Activated CD8-positive, alpha-beta T cell treated with anti-CD3 and anti-CD28 coated beads, Interleukin-2, amount 10 ng/mL, durations not matched to agents 7 days and 5 days (primary cell): ENCODE measurements around the gene NNAT. TPM values are rescaled to one million over a fixed set of nuclear protein-coding genes. Genes with fewer than 3 reads are reported as not detected.
"Not testable (repeated sequence)": the region's sequence is repeated elsewhere in the genome, so short reads cannot be mapped to it uniquely, and the experiment has no call there.

Experiments used
- ATAC-seq: fragments of 150-1000 bp; cut with Tn5 transposase; one replicate; pipeline ENCODE4 v1.10.0; 2021; ENCODE audit warnings: moderate library complexity
- CTCF ChIA-PET: fragments of 350-600 bp; sonication (Branson Sonifier 250); formaldehyde crosslinking; loops from one replicate; lab custom pipeline; 2021; ENCODE audit warnings: antibody characterized with exemption; lab: Charles Lee
- POLR2A ChIA-PET: fragments of 350-600 bp; sonication (Branson Sonifier 250); formaldehyde crosslinking; loops from one replicate; lab custom pipeline; 2021; ENCODE audit warnings: antibody characterized with exemption; lab: Charles Lee
- DNase-seq: peaks from one replicate; pipeline ENCODE4 v3.0.0-alpha.2; 2020
- H3K27ac Mint-ChIP-seq: one replicate; pipeline ENCODE4 v1.8.0; 2021; ENCODE audit warnings: mild to moderate bottlenecking, mixed read lengths
- H3K27me3 Mint-ChIP-seq: one replicate; pipeline ENCODE4 v1.8.0; 2021; ENCODE audit warnings: low read depth, mixed read lengths
- H3K36me3 Mint-ChIP-seq: one replicate; pipeline ENCODE4 v1.8.0; 2021; ENCODE audit warnings: low read depth, mixed read lengths
- H3K4me1 Mint-ChIP-seq: one replicate; pipeline ENCODE4 v1.8.0; 2021; ENCODE audit warnings: low read depth, mixed read lengths
- H3K4me3 Mint-ChIP-seq: one replicate; pipeline ENCODE4 v1.8.0; 2021; ENCODE audit warnings: mild to moderate bottlenecking, mixed read lengths
- H3K9me3 Mint-ChIP-seq: one replicate; pipeline ENCODE4 v1.8.0; 2022; ENCODE audit warnings: mixed read lengths; ENCODE audit not compliant: insufficient read depth
- total RNA-seq, 2 experiments: library from RNA; stranded (reverse); gene quantifications; one replicate each; pipeline ENCODE4 v1.2.3, GENCODE V29; 2021

The NNAT gene, protein sequence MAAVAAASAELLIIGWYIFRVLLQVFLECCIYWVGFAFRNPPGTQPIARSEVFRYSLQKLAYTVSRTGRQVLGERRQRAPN
- under 1 TPM in 1 of 2 experiments, not detected in 1; 0.32 TPM for total RNA-seq

DNA sequence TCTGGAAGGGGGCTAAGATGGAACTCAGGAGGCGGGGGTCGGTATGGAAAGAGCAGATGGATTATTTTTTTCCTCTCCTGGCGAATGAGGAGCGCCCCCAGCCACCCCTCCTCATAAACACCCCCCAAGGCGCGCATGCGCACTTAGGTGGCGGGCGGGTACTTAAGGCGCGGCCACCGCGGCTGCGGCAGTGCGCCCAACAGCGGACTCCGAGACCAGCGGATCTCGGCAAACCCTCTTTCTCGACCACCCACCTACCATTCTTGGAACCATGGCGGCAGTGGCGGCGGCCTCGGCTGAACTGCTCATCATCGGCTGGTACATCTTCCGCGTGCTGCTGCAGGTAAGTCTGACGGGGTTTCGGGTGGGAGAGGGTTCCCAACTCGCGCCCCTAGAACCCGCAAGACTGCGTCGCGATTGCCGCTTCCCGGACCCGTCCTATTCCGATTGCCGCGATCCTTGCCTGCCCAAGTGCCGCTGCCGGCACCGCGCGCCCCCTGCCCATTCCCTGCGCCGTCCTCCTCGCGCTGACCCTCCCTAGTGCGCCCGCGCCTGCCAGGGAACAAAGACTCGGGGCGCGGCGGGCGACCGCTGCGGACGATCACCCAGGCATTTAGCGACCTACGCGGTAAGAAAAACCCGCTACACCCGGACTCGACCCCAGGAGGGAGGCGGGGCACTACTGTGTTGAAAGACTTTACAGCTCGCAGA lies at the start of gene NNAT:
Gene NNAT (plus strand): TSS at position 190 of the 711 bp plus-strand sequence. CDS start 82 bp downstream, at position 272.
- CTCF ChIA-PET: no interaction called here

DNA sequence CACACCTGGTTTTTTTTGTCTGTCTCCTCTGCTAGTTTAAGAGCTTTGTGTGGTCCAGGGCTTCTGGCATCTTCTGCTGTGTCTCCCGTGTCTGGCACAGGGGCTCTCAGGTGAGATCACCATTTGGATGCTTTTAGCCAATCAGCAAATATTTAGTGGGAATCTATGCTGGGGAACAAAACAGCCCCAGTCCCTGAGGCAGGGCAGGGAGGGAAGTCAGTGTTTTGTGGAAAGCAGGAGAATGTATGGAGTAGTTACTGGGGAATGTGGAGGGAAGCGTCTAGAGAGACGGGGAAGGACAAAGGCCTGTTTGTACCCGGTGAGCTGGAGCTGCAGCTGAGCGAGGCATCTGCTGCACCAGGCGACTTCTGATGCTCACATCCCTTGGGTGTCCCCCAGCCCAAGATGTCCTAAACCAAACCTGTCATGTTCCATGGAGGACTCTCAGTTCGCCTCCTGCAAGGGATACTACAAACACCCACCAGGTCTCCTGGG lies 49.3 kb upstream of the NNAT start:
- ATAC-seq: no peak
- ChIA-PET POLR2A (no interaction called here), CTCF (no interaction called here)
- Mint-ChIP-seq H3K4me3 (no peak overlapping the region), H3K27ac (no peak overlapping the region), H3K4me1 (no peaks in the 10 kb centered on the region), H3K27me3 (peaks cover 13% of the 10 kb centered on the region), H3K9me3 (no peaks in the 10 kb centered on the region), H3K36me3 (no peaks in the 10 kb centered on the region)
- DNase-seq: no peak

More for the DNA sequence above, at the start of gene NNAT:
- Mint-ChIP-seq H3K4me1 (peaks cover 24% of the 10 kb centered on the region), H3K4me3 (peak within 1 kb of the TSS; percentile 16), H3K9me3 (no peaks in the 10 kb centered on the region), H3K27ac (no peak within 1 kb of the TSS), H3K36me3 (peaks cover 17% of the 10 kb centered on the region), H3K27me3 (no peaks in the 10 kb centered on the region)
- no peak for ATAC-seq
- no peak for DNase-seq
- POLR2A ChIA-PET: no interaction called here

DNA sequence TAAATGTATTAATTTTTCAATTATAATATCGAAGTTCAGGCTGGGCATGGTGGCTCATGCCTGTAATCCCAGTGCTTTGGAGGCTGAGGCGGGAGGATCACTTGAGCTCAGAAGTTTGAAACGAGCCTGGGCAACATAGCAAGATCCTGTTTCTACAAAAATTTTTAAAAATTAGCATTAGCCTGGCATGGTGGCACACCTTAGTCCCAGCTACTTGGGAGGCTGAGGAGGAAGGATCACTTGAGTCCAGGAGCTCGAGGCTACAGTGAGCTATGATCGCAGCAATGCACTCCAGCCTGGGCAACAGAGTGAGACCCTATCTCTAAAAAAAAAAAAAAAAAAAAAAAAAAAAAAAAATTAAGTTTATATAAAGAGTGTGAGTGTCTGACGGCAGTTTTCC lies 48.6 kb upstream of the NNAT start:
- H3K4me3 Mint-ChIP-seq, H3K36me3 Mint-ChIP-seq, POLR2A ChIA-PET, H3K9me3 Mint-ChIP-seq, CTCF ChIA-PET, H3K27me3 Mint-ChIP-seq, DNase-seq, ATAC-seq, H3K27ac Mint-ChIP-seq, H3K4me1 Mint-ChIP-seq: not testable (repeated sequence)

DNA sequence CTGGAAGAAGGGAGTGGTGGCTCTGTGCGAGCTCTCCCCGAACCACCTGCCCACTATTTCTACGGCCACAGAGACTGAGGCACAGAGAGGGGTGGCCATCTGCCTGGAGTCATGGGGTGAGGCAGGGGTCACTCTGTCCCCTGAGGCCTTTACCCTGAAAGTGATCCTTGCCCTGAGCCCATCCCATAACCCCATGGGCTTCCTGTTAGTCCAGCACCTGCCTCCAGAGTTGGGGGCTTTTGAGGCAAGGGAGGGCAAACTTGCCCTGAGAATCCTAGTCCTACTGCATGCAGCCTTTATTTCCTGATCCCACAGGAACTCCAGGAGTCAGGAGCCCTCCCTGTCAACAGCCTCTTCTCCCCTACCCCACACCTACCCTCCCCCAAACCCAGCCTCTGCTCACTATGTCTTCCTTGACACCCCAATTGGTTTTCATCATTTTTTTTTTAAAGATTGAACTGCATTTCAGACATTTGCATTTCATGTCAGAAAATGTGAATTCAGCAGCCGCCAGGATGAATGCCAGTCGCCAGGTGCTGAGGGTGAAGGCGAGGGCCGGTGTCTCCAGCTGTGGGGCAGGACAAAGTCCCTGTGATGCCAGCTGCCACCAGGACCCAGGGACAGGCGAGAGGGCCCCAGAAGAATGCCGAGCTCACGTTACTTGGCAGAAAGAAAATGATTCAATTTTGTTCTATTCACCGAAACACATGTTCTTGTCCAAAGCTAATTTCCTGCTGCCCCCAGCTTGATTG lies 47.6 kb upstream of the NNAT start:
- Mint-ChIP-seq H3K4me3 (no peak overlapping the region), H3K4me1 (no peaks in the 10 kb centered on the region), H3K27ac (no peak overlapping the region), H3K27me3 (peaks cover 15% of the 10 kb centered on the region), H3K36me3 (no peaks in the 10 kb centered on the region), H3K9me3 (no peaks in the 10 kb centered on the region)
- ATAC-seq (no peak), DNase-seq (no peak)
- CTCF ChIA-PET: no interaction called here
- POLR2A ChIA-PET: no interaction called here

DNA sequence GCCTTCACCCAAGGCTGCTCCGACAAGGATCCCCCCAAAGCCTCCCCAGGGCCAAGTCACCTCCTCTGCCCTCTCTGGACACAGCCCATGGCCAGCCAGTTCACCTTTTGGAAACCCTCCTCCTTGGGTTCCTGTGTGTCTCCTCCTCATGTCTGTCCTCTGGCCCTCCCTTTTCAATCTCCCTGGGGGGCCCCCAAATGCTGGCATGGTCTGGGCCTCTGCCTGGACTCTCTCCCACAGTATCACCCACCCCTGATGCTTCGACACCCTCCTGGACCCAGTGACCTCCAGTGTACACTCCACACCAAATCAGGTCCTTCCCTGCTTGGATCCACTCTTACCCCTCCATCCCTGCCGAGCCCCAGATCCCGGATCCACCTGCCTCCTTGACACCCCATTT lies 46.7 kb upstream of the NNAT start:
- no peak for ATAC-seq
- ChIA-PET CTCF (no interaction called here), POLR2A (no interaction called here)
- no peak for DNase-seq
- Mint-ChIP-seq H3K27ac (no peak overlapping the region), H3K27me3 (peaks cover 12% of the 10 kb centered on the region), H3K4me1 (no peaks in the 10 kb centered on the region), H3K9me3 (no peaks in the 10 kb centered on the region), H3K4me3 (no peak overlapping the region), H3K36me3 (no peaks in the 10 kb centered on the region)

DNA sequence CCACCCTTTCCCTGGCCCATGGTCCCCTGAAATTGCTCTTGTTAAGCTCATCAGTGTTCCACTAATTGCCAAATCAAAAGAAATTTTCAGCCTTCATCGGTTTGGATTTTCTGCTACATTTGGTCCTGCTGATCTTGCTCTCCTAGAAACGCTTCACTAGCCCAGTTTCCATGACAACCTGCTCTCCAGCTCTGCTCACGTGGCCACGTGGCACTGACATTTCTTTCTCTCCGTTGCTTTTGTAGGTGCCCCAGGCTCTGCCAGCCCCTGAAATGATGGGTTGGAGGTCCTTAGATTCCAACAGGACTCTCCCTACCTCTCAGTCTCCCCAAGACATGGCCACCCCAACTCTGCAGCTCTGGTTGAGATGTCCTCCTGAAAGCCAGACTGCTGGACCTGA lies 45.8 kb upstream of the NNAT start:
- POLR2A ChIA-PET: no interaction called here
- DNase-seq: no peak
- H3K4me1 Mint-ChIP-seq: no peaks in the 10 kb centered on the region
- H3K4me3 Mint-ChIP-seq: no peak overlapping the region
- H3K27me3 Mint-ChIP-seq: peaks cover 15% of the 10 kb centered on the region
- ATAC-seq: no peak
- CTCF ChIA-PET: no interaction called here
- H3K27ac Mint-ChIP-seq: no peak overlapping the region
- H3K9me3 Mint-ChIP-seq: no peaks in the 10 kb centered on the region
- no peaks in the 10 kb centered on the region for H3K36me3 Mint-ChIP-seq

DNA sequence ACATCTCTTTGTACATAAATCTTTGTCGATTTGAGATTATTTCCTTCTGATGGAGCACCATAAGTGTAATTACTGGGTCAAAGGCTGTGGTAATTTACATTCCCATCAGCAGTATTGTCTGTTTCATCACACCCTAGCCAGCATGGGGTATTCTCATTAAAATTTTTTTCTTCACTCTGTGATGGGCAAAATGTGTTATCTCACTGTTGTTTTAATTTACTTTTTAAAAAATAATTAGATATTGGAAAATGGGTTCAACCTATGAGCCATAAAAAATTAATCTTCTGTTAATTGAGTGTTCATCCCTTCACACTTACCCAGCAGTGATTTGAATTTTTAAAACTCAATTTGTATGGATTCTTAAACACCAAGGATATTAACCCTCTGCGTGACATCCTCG lies 44.0 kb upstream of the NNAT start:
- CTCF ChIA-PET: no interaction called here
- DNase-seq (no peak), ATAC-seq (no peak)
- POLR2A ChIA-PET: no interaction called here
- Mint-ChIP-seq H3K27me3 (peaks cover 18% of the 10 kb centered on the region), H3K4me3 (no peak overlapping the region), H3K36me3 (no peaks in the 10 kb centered on the region), H3K27ac (no peak overlapping the region), H3K9me3 (no peaks in the 10 kb centered on the region), H3K4me1 (no peaks in the 10 kb centered on the region)

DNA sequence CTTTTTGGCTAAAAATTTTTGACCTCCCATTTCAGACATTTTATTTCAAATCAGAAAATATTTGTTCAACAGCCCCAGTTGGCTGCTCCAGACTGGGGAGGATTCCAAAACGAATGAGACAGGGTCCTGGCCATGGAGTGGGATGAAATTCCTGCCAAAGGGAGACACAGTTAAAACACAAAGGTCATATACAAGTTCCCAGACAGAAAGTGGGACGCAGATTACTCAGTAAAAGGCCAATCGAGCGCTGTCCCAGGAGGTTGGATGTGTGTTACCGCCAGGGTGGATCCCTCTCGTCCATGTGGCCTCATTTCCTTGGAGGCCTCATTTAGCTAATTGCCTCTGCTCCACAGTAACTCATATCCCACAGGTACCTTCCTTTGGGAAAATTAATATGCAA lies 41.8 kb upstream of the NNAT start:
- Mint-ChIP-seq H3K36me3 (no peaks in the 10 kb centered on the region), H3K27ac (no peak overlapping the region), H3K9me3 (no peaks in the 10 kb centered on the region), H3K27me3 (peaks cover 22% of the 10 kb centered on the region), H3K4me3 (no peak overlapping the region), H3K4me1 (no peaks in the 10 kb centered on the region)
- ChIA-PET POLR2A (no interaction called here), CTCF (no interaction called here)
- ATAC-seq (no peak), DNase-seq (no peak)

DNA sequence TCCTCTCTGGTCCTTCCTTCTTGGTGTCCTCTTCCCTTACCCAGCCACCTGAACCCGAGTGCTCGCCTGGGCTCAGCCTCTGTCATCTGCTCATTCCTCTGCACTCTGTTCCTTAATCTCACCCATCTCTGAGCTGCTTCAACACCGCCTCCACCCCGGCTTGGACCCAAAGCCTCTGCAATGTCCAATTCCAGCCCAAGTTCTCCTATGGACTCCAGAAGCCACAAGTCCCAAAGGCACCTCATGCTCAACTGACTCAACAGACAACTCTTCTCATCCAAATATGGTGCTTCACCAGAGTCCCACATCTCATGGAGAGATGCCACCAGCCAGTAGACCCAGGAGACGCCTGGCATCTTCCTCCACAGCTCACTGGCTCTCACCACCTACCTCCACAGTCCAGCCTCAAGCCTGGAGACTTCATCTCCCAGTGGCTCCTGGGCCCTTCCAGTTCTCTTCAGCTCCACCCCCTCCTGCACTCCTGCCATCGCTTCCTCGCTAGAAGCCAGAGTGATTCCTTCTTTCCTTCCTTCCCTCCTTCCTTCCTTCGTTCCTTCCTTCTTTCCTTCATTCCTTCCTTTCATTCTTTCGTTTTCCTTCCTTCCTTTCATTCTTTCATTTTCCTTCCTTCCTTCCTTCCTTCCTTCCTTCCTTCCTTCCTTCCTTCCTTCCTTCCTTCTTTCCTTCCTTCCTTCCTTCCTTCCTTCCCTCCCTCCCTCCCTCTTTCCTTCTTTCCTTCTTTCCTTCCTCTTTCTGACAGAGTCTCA lies 40.9 kb upstream of the NNAT start:
- Mint-ChIP-seq H3K4me1 (no peaks in the 10 kb centered on the region), H3K27ac (no peak overlapping the region), H3K27me3 (peaks cover 23% of the 10 kb centered on the region), H3K4me3 (no peak overlapping the region), H3K9me3 (no peaks in the 10 kb centered on the region), H3K36me3 (no peaks in the 10 kb centered on the region)
- ATAC-seq: no peak
- DNase-seq: no peak
- CTCF ChIA-PET: interaction anchor here (0.6 kb wide), 1 partner anchor 303 kb away, joined by 4 read pairs; no protein-coding TSS in a partner anchor
- POLR2A ChIA-PET: no interaction called here

DNA sequence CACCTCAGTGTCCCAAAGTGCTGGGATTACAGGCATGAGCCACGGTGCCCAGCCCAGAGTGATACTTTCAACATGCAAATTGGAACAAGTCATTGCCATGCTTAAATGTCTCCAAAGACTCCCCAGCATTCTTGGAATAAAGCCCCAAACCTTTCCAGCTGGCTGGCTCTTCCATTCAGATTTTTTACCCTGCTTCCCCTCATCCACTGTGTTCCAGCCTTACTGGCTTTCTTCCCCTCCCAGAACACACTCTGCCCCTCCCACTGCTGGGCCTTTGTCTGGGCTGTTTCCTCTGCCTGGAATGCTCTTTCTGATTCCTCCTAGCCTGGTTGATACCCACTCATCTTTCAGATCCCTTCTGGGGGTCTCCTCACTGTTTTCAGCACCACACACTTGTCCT lies 40.1 kb upstream of the NNAT start:
- Mint-ChIP-seq H3K9me3 (no peaks in the 10 kb centered on the region), H3K27ac (no peak overlapping the region), H3K36me3 (no peaks in the 10 kb centered on the region), H3K4me1 (no peaks in the 10 kb centered on the region), H3K27me3 (peaks cover 25% of the 10 kb centered on the region), H3K4me3 (no peak overlapping the region)
- ATAC-seq (no peak), DNase-seq (no peak)
- CTCF ChIA-PET: interaction anchor here (0.6 kb wide), 1 partner anchor 304 kb away, joined by 4 read pairs; no protein-coding TSS in a partner anchor
- POLR2A ChIA-PET: no interaction called here

DNA sequence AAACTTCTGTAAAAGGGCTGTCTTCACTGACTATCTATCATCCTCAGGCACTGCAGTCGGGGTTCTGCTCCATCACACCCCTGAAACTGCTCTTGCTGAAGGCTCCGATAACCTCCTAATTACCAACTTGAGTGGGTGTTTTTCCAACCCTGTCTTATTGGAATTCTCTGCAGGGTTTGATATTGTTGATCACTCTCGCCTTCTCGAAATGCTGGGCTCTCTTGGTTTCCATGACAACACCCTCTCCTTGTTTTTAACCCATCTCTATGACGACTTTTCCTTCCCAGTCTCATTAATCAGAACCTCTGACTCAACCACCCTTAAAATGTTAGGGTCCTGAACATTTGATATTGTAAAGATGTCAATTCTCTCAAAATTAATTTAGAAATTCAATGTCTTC lies 39.4 kb upstream of the NNAT start:
- ATAC-seq: no peak
- Mint-ChIP-seq H3K4me3 (no peak overlapping the region), H3K36me3 (no peaks in the 10 kb centered on the region), H3K4me1 (no peaks in the 10 kb centered on the region), H3K27ac (no peak overlapping the region), H3K9me3 (no peaks in the 10 kb centered on the region), H3K27me3 (peaks cover 22% of the 10 kb centered on the region)
- ChIA-PET POLR2A (no interaction called here), CTCF (interaction anchor here (1.0 kb wide), 1 partner anchor 211 kb away, joined by 3 read pairs; no protein-coding TSS in a partner anchor)
- no peak for DNase-seq
